Aorta (tissue), 5 donors: ENCODE results near the gene LDLRAD1. TPM values are rescaled to one million over a fixed set of nuclear protein-coding genes. Genes with fewer than 3 reads are reported as not detected.

Experiments used
- ATAC-seq: fragments of 200-7000 bp; cut with Tn5 transposase; one replicate; pipeline ENCODE4 v1.9.1; 2022; ENCODE audit warnings: moderate library complexity; ENCODE audit not compliant: low FRiP score
- DNase-seq, 2 donors: peaks; one replicate each; pipeline ENCODE4 v3.0.0-alpha.2; 2020
- H3K27ac ChIP-seq, 2 donors: one replicate each; pipeline ENCODE4 v1.5.1; 2013; ENCODE audit warnings: low read length in 2 of 2, mild to moderate bottlenecking in 2 of 2, moderate library complexity in 2 of 2, control low read depth in 1 of 2, inconsistent platforms in 1 of 2, low read depth in 1 of 2
- H3K27me3 ChIP-seq, 2 donors: one replicate each; pipeline ENCODE4 v1.6.1; 2013; ENCODE audit warnings: control low read depth in 1 of 2, low read length in 1 of 2, mild to moderate bottlenecking in 1 of 2, moderate library complexity in 1 of 2; ENCODE audit not compliant: insufficient read depth in 2 of 2, control insufficient read depth in 1 of 2
- H3K36me3 ChIP-seq, 2 donors: one replicate each; pipeline ENCODE4 v1.6.1; 2013; ENCODE audit warnings: control low read depth in 1 of 2, low read length in 1 of 2, mild to moderate bottlenecking in 1 of 2; ENCODE audit not compliant: insufficient read depth in 2 of 2, control insufficient read depth in 1 of 2
- H3K4me1 ChIP-seq, 2 donors: one replicate each; pipeline ENCODE4 v1.6.1; 2013; ENCODE audit warnings: low read length in 2 of 2, control low read depth in 1 of 2, mild to moderate bottlenecking in 1 of 2, moderate library complexity in 1 of 2; ENCODE audit not compliant: insufficient read depth in 2 of 2, control insufficient read depth in 1 of 2
- H3K4me3 ChIP-seq, 2 donors: one replicate each; pipeline ENCODE4 v1.5.1; 2013; ENCODE audit warnings: low read length in 2 of 2, control low read depth in 1 of 2, mild to moderate bottlenecking in 1 of 2
- H3K9me3 ChIP-seq: one replicate; pipeline ENCODE4 v1.6.1; 2013; ENCODE audit warnings: mild to moderate bottlenecking, low read length; ENCODE audit not compliant: control insufficient read depth
- WGBS, 2 donors: extraction: QIAGEN DNeasy Blood & Tissue Kit; methylation state at CpG; one replicate each; pipeline ENCODE4 v1.1.7; 2013; 5-methylcytosine and 5-hydroxymethylcytosine counted together
- intact Hi-C, 2 donors: fragments of 100-400 bp; cut with DNase I; formaldehyde crosslinking; loops; one replicate each; pipeline versions ENCODE4 v1.14.2 to v1.15.0; 2022
- polyA plus RNA-seq, 2 donors: library from polyadenylated mRNA; stranded (reverse); fragments of 200-250 nt; gene quantifications; one replicate each; pipeline ENCODE4 v1.2.3, GENCODE V29; 2013
- total RNA-seq, 2 donors: library from RNA; stranded (reverse); fragmentation: NEBNext Ultra II Directional; extraction: Animal tissue kit (Norgen Biotek cat#: 25700); gene quantifications; one replicate each; pipeline ENCODE4 v1.2.1, GENCODE V29; 2021
- donor health status: healthy with polysubstance abuse.
- donor health status: Bipolar disorder and iron deficiency.
- donor health status: DM: no; HTN: no; CAD: no.
- donor health status: DM: no; HTN: no; CAD: no.
- donor health status: DM: yes; HTN: yes; CAD: no.

LDLRAD1 gene
- total and polyA plus RNA-seq, 4 donors: not detected

DNA sequence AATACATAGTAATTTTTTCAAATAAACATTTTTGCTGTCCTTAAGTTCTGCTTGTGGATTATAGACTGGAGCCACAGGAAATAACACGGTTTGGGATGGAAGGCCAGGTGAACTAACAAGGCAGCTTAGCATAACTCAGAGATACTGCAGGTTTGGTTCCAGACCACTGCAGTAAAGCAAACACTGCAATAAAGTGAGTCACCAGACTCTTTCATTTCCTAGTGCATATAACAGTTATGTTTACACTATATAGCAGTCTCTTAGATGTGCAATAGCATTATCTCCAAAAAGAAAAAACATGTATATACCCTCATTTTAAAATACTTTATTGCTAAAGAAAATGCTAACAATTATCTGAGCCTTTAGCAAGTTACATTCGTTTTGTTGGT is 49.9 kb downstream of the LDLRAD1 start:
- Histone ChIP-seq H3K4me1 (no peaks in the 10 kb centered on the region), H3K27me3 (no peaks in the 10 kb centered on the region), H3K36me3 (peaks cover 5 to 9% of the 10 kb centered on the region in 2 donors), H3K27ac (no peak overlapping the region), H3K4me3 (no peak overlapping the region), H3K9me3 (no peaks in the 10 kb centered on the region)
- WGBS, 2 donors: 70 to 84% methylated on average over 2 of the region's 2 CpGs
- DNase-seq (no peak), ATAC-seq (no peak)
- intact Hi-C loops: no loop called here

DNA sequence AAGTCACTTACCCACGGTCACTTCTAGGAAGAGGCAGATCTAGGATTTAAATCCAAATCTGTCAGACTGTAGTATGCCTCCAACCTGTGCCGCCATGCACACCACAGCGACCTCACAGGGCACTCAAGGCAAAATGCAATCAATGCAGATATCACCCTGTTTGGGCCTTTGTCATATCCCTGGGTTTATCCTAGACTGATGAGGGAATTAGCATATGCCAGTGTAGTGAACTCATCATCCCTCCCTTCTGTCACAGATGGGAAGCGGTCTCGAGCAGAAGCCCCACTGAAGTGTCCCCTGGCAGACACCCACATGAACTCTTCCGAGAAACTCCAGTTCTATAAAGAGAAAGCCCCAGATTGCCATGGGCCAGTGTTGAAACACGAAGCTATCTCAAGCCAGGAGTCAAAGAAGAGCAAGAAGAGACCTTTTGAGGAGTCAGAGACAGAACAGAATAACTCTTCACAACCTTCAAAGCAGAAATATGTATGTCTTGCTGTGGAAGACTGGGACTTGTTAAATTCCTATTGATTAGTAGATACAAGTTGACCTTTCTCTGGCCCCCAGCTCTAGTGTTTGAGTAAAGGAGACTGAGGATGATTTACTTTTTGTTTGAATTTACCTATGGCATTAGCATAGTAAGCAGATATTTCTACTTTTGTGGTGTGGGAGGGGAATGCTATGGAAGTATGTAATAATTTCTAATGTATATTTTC is 50.4 kb downstream of the LDLRAD1 start:
- no peak for DNase-seq
- no peak for ATAC-seq
- no peaks in the 10 kb centered on the region for H3K4me1 ChIP-seq
- WGBS, 2 donors: 89 to 91% methylated on average over 7 of the region's 7 CpGs
- H3K27me3 ChIP-seq: no peaks in the 10 kb centered on the region
- H3K36me3 ChIP-seq: peaks cover 5 to 12% of the 10 kb centered on the region in 2 donors
- H3K27ac ChIP-seq: no peak overlapping the region
- intact Hi-C loops: no loop called here
- H3K9me3 ChIP-seq: no peaks in the 10 kb centered on the region
- no peak overlapping the region for H3K4me3 ChIP-seq

DNA sequence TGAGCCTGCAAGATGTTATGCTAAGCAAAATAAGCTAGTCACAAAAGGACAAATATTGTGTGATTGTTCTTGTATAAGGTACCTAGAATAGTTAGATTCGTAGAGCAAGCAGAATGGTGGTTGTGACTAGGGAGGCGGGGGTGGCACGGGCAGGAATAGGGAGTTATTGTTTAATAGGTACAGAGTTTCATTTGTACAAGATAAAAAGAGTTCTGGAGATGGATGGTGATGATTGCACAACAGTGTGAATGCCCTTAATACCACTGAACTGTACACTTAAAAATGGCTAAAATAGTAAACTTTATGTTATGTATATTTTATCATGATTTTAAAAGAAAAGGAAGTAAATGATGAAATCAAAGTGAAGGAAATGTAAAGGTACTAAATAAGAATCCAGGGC is 51.2 kb downstream of the LDLRAD1 start:
- no peak overlapping the region for H3K4me3 ChIP-seq
- ATAC-seq (no peak), DNase-seq (no peak)
- peaks cover 10 to 14% of the 10 kb centered on the region in 2 donors for H3K36me3 ChIP-seq
- intact Hi-C loops: no loop called here
- WGBS, 2 donors: 84 to 93% methylated on average over 3 of the region's 3 CpGs
- no peaks in the 10 kb centered on the region for H3K27me3 ChIP-seq
- H3K27ac ChIP-seq: no peak overlapping the region
- no peaks in the 10 kb centered on the region for H3K9me3 ChIP-seq
- no peaks in the 10 kb centered on the region for H3K4me1 ChIP-seq

DNA sequence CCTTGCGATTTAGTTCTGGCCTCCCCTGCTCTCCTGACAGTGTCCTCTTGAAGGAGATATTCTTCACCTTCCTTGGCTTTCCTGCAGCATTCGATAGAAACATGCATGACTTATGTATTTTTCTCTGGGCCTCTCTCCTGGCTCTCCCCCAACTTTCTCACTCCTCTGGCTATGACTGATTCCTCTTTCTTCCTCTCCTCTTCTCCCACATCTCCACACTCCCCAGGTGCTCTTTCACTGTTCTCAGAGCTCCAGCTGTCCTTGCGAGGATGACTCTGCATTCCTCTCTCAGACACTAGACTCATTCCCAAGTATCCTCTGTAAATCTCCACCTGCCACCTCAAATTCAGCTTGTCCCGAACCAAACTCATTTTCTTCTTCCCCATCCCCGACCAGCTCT is 53.9 kb downstream of the LDLRAD1 start:
- ATAC-seq (no peak), DNase-seq (no peak)
- Histone ChIP-seq H3K27ac (no peak overlapping the region), H3K27me3 (no peaks in the 10 kb centered on the region), H3K4me3 (no peak overlapping the region), H3K36me3 (peaks cover 11 to 15% of the 10 kb centered on the region in 2 donors), H3K4me1 (no peaks in the 10 kb centered on the region), H3K9me3 (no peaks in the 10 kb centered on the region)
- WGBS, 2 donors: 66 to 67% methylated on average over 5 of the region's 5 CpGs
- intact Hi-C loops: no loop called here

DNA sequence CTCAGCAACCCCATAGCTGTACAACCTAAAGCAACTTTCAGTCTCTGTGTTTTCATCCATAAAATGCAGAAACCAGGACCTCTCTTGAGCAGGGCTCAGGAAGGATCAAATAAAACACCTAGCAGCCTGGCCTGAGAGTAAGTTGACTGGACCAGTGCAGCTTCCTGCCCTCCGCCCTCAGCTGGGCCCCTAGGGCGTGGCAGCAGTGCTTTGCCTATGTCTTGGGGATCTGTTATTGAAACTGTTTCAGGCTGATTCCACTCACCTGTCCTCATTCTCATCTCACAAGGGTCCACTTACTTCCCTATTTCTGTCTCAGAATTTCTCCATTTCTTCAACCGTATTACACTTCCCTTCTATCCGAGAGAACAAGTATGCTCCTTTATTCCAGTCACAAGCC is 54.5 kb downstream of the LDLRAD1 start:
- no peaks in the 10 kb centered on the region for H3K27me3 ChIP-seq
- DNase-seq: no peak
- 86 to 90% methylated on average over 4 of the region's 4 CpGs for WGBS, 2 donors
- intact Hi-C loops: no loop called here
- H3K27ac ChIP-seq: no peak overlapping the region
- no peaks in the 10 kb centered on the region for H3K4me1 ChIP-seq
- no peak overlapping the region for H3K4me3 ChIP-seq
- no peak for ATAC-seq
- H3K9me3 ChIP-seq: no peaks in the 10 kb centered on the region
- peaks cover 11 to 15% of the 10 kb centered on the region in 2 donors for H3K36me3 ChIP-seq

DNA sequence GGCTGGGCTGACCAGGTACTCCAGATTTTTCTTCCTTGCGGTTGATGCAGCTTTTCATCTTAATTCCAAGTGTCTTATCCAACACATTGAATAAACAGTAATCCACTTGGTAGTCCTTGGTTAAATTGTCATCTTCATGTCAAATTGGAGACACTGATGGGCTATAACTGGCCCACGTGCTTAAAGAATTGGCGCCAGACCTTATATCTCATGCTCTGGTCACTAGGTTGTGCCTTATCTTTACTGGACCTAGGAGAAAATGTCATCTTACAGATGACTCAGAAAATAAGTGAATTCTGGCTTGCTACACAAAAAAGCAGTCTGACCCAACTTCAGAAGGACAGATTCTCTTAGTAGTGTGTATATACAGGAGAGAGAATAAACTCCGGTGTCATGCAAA is 55.6 kb downstream of the LDLRAD1 start:
- intact Hi-C loops: no loop called here
- H3K27ac ChIP-seq: no peak overlapping the region
- H3K36me3 ChIP-seq: peaks cover 12 to 14% of the 10 kb centered on the region in 2 donors
- H3K4me3 ChIP-seq: no peak overlapping the region
- 88 to 94% methylated on average over 4 of the region's 4 CpGs for WGBS, 2 donors
- H3K4me1 ChIP-seq: no peaks in the 10 kb centered on the region
- ATAC-seq (no peak), DNase-seq (no peak)
- H3K9me3 ChIP-seq: no peaks in the 10 kb centered on the region
- H3K27me3 ChIP-seq: no peaks in the 10 kb centered on the region

DNA sequence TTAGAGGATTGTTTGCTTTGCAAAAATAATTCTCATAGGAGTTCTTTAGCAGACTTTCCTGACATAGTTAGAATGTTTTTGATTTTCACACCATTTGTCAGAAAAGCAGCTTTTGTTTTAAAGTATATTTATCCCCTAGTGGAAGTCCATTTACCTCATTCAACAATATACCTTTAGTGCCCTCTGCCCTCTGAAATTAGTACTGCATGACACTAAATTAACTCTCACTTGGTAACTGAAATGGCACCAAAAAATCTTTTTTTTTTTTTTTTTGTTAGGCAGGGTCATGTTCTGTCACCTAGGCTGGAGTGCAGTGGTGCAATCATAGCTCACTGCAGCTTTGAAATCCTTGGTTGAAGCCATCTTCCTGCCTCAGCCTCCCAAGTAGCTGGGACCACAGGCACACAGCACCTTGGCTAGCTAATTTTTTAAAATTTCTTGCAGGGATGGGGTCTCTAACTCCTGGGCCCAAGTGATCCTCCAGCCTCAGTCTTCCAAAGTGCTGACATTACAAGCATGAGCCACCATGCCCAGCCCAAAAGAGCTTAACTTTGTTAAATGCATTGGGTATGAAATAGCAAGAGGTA is 58.2 kb downstream of the LDLRAD1 start:
- Histone ChIP-seq H3K4me3 (no peak overlapping the region), H3K36me3 (peaks cover 11 to 14% of the 10 kb centered on the region in 2 donors), H3K4me1 (peaks cover 0 to 5% of the 10 kb centered on the region in 2 donors), H3K27ac (no peak overlapping the region), H3K9me3 (no peaks in the 10 kb centered on the region), H3K27me3 (no peaks in the 10 kb centered on the region)
- intact Hi-C loops: no loop called here
- DNase-seq (no peak), ATAC-seq (no peak)
